ENCODE data around the gene NDP. TPM values are rescaled to one million over a fixed set of nuclear protein-coding genes. Genes with fewer than 3 reads are reported as not detected.

Gene NDP
- total RNA-seq, 2 donors from 2014 or later, result not detected

DNA sequence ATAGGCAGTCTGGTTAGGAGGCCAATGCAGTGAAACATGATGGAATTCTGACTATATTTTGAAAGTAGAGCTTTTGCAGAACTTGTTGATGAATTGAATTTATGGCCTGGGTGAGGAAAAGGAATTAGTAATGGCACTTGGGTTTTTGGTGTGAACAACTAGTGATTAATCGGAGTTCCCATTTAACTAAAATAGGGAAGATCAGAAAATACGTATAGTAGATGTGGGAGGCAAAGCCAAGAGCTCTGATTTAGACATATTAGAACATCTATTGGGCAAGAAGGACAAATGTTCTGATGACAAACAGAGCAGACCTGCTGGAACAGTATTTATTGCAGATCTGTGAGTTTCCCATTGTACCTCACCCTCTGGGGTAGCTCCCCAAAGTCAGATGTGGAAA, 12.3 kb upstream of the NDP start:
- H3K9ac ChIP-seq (ENCODE audit: extremely low read depth, low read length, poor library complexity, severe bottlenecking), result no peak overlapping the region
- TF ChIP-seq, protein P1, sequence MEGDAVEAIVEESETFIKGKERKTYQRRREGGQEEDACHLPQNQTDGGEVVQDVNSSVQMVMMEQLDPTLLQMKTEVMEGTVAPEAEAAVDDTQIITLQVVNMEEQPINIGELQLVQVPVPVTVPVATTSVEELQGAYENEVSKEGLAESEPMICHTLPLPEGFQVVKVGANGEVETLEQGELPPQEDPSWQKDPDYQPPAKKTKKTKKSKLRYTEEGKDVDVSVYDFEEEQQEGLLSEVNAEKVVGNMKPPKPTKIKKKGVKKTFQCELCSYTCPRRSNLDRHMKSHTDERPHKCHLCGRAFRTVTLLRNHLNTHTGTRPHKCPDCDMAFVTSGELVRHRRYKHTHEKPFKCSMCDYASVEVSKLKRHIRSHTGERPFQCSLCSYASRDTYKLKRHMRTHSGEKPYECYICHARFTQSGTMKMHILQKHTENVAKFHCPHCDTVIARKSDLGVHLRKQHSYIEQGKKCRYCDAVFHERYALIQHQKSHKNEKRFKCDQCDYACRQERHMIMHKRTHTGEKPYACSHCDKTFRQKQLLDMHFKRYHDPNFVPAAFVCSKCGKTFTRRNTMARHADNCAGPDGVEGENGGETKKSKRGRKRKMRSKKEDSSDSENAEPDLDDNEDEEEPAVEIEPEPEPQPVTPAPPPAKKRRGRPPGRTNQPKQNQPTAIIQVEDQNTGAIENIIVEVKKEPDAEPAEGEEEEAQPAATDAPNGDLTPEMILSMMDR (conservative IDR thresholded peaks at IDR 0.05), result no peak
- no peak overlapping the region for H3K27ac Mint-ChIP-seq
- H3K27me3 Mint-ChIP-seq (ENCODE audit: insufficient read depth), result no peaks in the 10 kb centered on the region
- H3K4me3 ChIP-seq (ENCODE audit: low read length), result no peak overlapping the region
- H3K4me3 Mint-ChIP-seq, result no peak overlapping the region
- no peaks in the 10 kb centered on the region for H3K9me3 ChIP-seq (ENCODE audit: control insufficient read depth, low read length)
- 91% methylated on average over 2 of the region's 2 CpGs; no CpG with 5 or more reads in 1 of the 2 experiments for WGBS, 2 experiments (ENCODE audit: insufficient coverage in 1 of 2, insufficient read length in 1 of 2)
- no peaks in the 10 kb centered on the region for H3K4me1 Mint-ChIP-seq
- H3K36me3 Mint-ChIP-seq (ENCODE audit: low read depth), result no peaks in the 10 kb centered on the region
- peaks cover 40% of the 10 kb centered on the region for H3K9me3 Mint-ChIP-seq
- H3K36me3 ChIP-seq (ENCODE audit: control insufficient read depth, insufficient read depth, low read length), result no peaks in the 10 kb centered on the region
- no peaks in the 10 kb centered on the region for H3K4me1 ChIP-seq (ENCODE audit: control insufficient read depth, insufficient read depth, low read length)
- no peaks in the 10 kb centered on the region for H3K27me3 ChIP-seq (ENCODE audit: control insufficient read depth, insufficient read depth, low read length, poor library complexity, severe bottlenecking)
- H3K27ac ChIP-seq (ENCODE audit: low read depth, low read length), result no peak overlapping the region
- DNase-seq, result no peak

DNA sequence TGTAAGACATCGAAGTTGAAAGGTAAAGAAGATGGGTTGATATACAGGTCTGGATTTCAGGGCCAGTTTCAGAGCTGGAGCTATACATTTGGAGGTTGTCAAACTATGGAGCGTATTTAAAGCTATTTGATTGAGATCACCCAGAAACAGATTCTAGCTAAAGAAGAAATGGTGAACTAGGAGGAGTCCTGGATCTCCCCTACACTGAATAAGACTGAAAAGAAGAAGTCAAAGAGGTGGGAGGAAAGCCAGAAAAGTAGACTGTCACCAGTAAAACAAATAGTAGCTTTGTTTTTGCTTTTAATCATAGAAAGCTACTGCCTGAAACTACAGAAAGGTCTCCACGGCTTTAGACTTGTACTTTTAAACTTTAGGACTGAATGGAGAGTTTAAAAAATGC, 5.0 kb upstream of the NDP start:
- Histone ChIP-seq H3K27ac (ENCODE audit: low read depth, low read length) (no peak overlapping the region), H3K9ac (ENCODE audit: extremely low read depth, low read length, poor library complexity, severe bottlenecking) (no peak overlapping the region), H3K9me3 (ENCODE audit: control insufficient read depth, low read length) (no peaks in the 10 kb centered on the region), H3K27me3 (ENCODE audit: control insufficient read depth, insufficient read depth, low read length, poor library complexity, severe bottlenecking) (peaks cover 10% of the 10 kb centered on the region), H3K4me1 (ENCODE audit: control insufficient read depth, insufficient read depth, low read length) (no peaks in the 10 kb centered on the region), H3K36me3 (ENCODE audit: control insufficient read depth, insufficient read depth, low read length) (no peaks in the 10 kb centered on the region), H3K4me3 (ENCODE audit: low read length) (no peak overlapping the region)
- no peak for DNase-seq
- H3K4me1 Mint-ChIP-seq, result peaks cover 11% of the 10 kb centered on the region
- H3K9me3 Mint-ChIP-seq, result peaks cover 62% of the 10 kb centered on the region
- WGBS, 2 experiments (ENCODE audit: insufficient coverage in 1 of 2, insufficient read length in 1 of 2), result 94% methylated on average over 3 of the region's 3 CpGs; no CpG with 5 or more reads in 1 of the 2 experiments
- H3K27me3 Mint-ChIP-seq (ENCODE audit: insufficient read depth), result peaks cover 17% of the 10 kb centered on the region
- no peak overlapping the region for H3K27ac Mint-ChIP-seq
- TF ChIP-seq, protein P1 (conservative IDR thresholded peaks at IDR 0.05), result no peak
- H3K4me3 Mint-ChIP-seq, result no peak overlapping the region
- H3K36me3 Mint-ChIP-seq (ENCODE audit: low read depth), result no peaks in the 10 kb centered on the region

DNA sequence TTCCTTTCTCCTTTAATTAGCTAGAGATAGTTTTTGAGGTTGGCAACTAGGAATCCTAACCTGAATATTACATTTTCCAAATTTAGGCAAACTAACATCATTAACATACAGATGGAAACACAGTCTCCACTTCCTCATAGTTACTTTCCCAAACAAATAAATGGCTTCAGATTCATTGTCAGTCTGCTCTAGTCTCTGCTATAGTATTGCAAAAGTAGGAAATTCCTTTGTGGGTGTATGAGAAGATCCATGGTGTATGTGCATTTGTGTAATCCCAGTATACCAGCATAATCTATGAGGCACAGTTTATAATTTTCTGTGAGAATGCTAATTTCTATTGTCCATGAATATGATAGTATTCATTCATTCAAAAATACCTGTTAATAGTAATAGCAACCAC, 3.0 kb upstream of the NDP start:
- Mint-ChIP-seq H3K4me3 (no peak overlapping the region), H3K27ac (no peak overlapping the region), H3K4me1 (peaks cover 14% of the 10 kb centered on the region), H3K36me3 (ENCODE audit: low read depth) (no peaks in the 10 kb centered on the region), H3K9me3 (peaks cover 61% of the 10 kb centered on the region), H3K27me3 (ENCODE audit: insufficient read depth) (peaks cover 33% of the 10 kb centered on the region)
- no peak overlapping the region for H3K4me3 ChIP-seq (ENCODE audit: low read length)
- H3K27me3 ChIP-seq (ENCODE audit: control insufficient read depth, insufficient read depth, low read length, poor library complexity, severe bottlenecking), result peaks cover 29% of the 10 kb centered on the region
- H3K9ac ChIP-seq (ENCODE audit: extremely low read depth, low read length, poor library complexity, severe bottlenecking), result no peak overlapping the region
- DNase-seq, result no peak
- H3K9me3 ChIP-seq (ENCODE audit: control insufficient read depth, low read length), result no peaks in the 10 kb centered on the region
- TF ChIP-seq, protein P1 (conservative IDR thresholded peaks at IDR 0.05), result no peak
- no peak overlapping the region for H3K27ac ChIP-seq (ENCODE audit: low read depth, low read length)
- H3K4me1 ChIP-seq (ENCODE audit: control insufficient read depth, insufficient read depth, low read length), result no peaks in the 10 kb centered on the region
- no peaks in the 10 kb centered on the region for H3K36me3 ChIP-seq (ENCODE audit: control insufficient read depth, insufficient read depth, low read length)
